B cell (primary cell): Measurements from ENCODE around the gene CETP.

Experiments used
- CTCF ChIP-seq: fragments of 200-600 bp; IDR thresholded peaks from one replicate; pipeline ENCODE4 v1.8.0; 2022; ENCODE audit warnings: antibody characterized with exemption, mild to moderate bottlenecking
- EZH2 ChIP-seq: IDR thresholded peaks from 2 replicates; pipeline ENCODE4 v1.6.1; 2012; ENCODE audit warnings: borderline replicate concordance, low read depth, mild to moderate bottlenecking, moderate library complexity, low read length; ENCODE audit not compliant: insufficient read depth, poor library complexity, severe bottlenecking

- TF ChIP-seq EZH2 (no peak), CTCF (no peak)
Measured at GRCh38 chr16:56969769-56970168, 8.0 kb downstream of the CETP start.
